GM12801 (cell line): Measurements from ENCODE around the gene DLG2.

Experiments used
- CTCF ChIP-seq: IDR thresholded peaks from one replicate; pipeline ENCODE4 v1.5.1; 2011; ENCODE audit warnings: control low read depth; ENCODE audit not compliant: insufficient read length; ENCODE audit errors: extremely low read depth

Gene DLG2

GRCh38 chr11:84608837-84609196, 1018.3 kb downstream of the DLG2 start:
- TF ChIP-seq CTCF, result no peak

GRCh38 chr11:84607975-84608836, 1018.9 kb downstream of the DLG2 start:
- TF ChIP-seq CTCF, result no peak

- no peak for TF ChIP-seq CTCF
Measured at GRCh38 chr11:84594602-84595001, 1032.5 kb downstream of the DLG2 start.

- TF ChIP-seq CTCF, result no peak
Measured at GRCh38 chr11:84590106-84590505, 1037.0 kb downstream of the DLG2 start.

GRCh38 chr11:84588131-84588829, 1038.9 kb downstream of the DLG2 start:
- no peak for TF ChIP-seq CTCF

GRCh38 chr11:84583106-84583505, 1044.0 kb downstream of the DLG2 start:
- TF ChIP-seq CTCF, result no peak

- no peak for TF ChIP-seq CTCF
Measured at GRCh38 chr11:84581083-84581482, 1046.1 kb downstream of the DLG2 start.
